ENCODE measurements around the gene MDM1. TPM values are rescaled to one million over a fixed set of nuclear protein-coding genes. Genes with fewer than 3 reads are reported as not detected.

Gene MDM1
- total RNA-seq, 1 experiment from 2014 or later, result 10.0 TPM

- H3K27ac ChIP-seq (ENCODE audit: low read depth, low read length), result no peak overlapping the region
- no peak for ATAC-seq
- RAD21 ChIA-PET (ENCODE audit: low non-redundant PET in 1 of 2, low total read pairs in 2 of 2, uncharacterized antibody in 2 of 2, unreplicated experiment in 2 of 2), result no interaction called here
- H3K9me3 ChIP-seq (ENCODE audit: control insufficient read depth in 1 of 2, insufficient read depth in 1 of 2, low read depth in 1 of 2, low read length in 2 of 2), result no peaks in the 10 kb centered on the region
- H3K79me2 ChIP-seq (ENCODE audit: insufficient read depth, low read length), result no peaks in the 10 kb centered on the region
- H2AFZ ChIP-seq (ENCODE audit: low read depth, low read length, poor library complexity, severe bottlenecking), result no peak overlapping the region
- no TSS peak for BruUV-seq (replicated peaks)
- DNase-seq (ENCODE audit: low read depth, low spot score), result no peak
- H3K4me3 ChIP-seq (replicated peaks in 1 of 2; ENCODE audit: low read depth in 1 of 2, low read length in 2 of 2), result no peak overlapping the region
- intact Hi-C loops (cut with micrococcal nuclease), result no loop called here
- no peak overlapping the region for H3K9ac ChIP-seq (ENCODE audit: low read length)
- H4K20me1 ChIP-seq (ENCODE audit: insufficient read depth), result no peaks in the 10 kb centered on the region
- POLR2A ChIA-PET, result no interaction called here
- H3K27me3 ChIP-seq (ENCODE audit: insufficient read depth, low read length), result no peaks in the 10 kb centered on the region
- H3K9me2 ChIP-seq (ENCODE audit: insufficient read depth), result no peaks in the 10 kb centered on the region
- no peaks in the 10 kb centered on the region; a peak in 1 of 4 replicates for H3K36me3 ChIP-seq (ENCODE audit: control insufficient read depth in 1 of 2, insufficient read depth in 2 of 2, low read length in 2 of 2)
- CTCF ChIA-PET, result interaction anchor here (1.3 kb wide), 1 partner anchor 25 kb away, joined by 3 read pairs; no protein-coding TSS in a partner anchor
- no peaks in the 10 kb centered on the region for H3K4me1 ChIP-seq (ENCODE audit: control insufficient read depth in 1 of 2, insufficient read depth in 2 of 2, low read length in 2 of 2)
- no peak for TF ChIP-seq RAD21 (IDR thresholded peaks at IDR 0.05; ENCODE audit: low read depth)
- TF ChIP-seq REST (IDR thresholded peaks at IDR 0.05; ENCODE audit: low read depth), result no peak
- TF ChIP-seq CBX3 (IDR thresholded peaks at IDR 0.05; ENCODE audit: low read depth), result no peak
- no peak for TF ChIP-seq SP1 (IDR thresholded peaks at IDR 0.05; ENCODE audit: low read depth)
- no peak for TF ChIP-seq ELF1 (IDR thresholded peaks at IDR 0.05; ENCODE audit: borderline replicate concordance, low read depth)
- TF ChIP-seq EGR1 (IDR thresholded peaks at IDR 0.05; ENCODE audit: low read depth), result no peak
- no peak overlapping the region for H3K4me2 ChIP-seq (ENCODE audit: low read length)
Observed at GRCh38 chr12:68292151-68292943, 39.8 kb downstream of the MDM1 start.
